SK-N-SH treated with all-trans-retinoic acid at 6 μM for 48 hours (cell line): ENCODE measurements around the gene LPIN1.

Source experiments
- ATAC-seq: fragments of 200-7000 bp; cut with Tn5 transposase; 3 replicates; pipeline ENCODE4 v1.9.1; 2020; ENCODE audit warnings: mild to moderate bottlenecking, moderate library complexity
- ARNTL ChIP-seq: fragments of 450-650 bp; formaldehyde crosslinking; IDR thresholded peaks from 2 replicates; pipeline ENCODE4 v1.5.0; 2020; ENCODE audit warnings: low read depth, mild to moderate bottlenecking, moderate library complexity, borderline replicate concordance
- ESRRG ChIP-seq: fragments of 250-450 bp; sonication (Bioruptor Pico); IDR thresholded peaks from 2 replicates; pipeline ENCODE4 v1.6.1; 2021; ENCODE audit warnings: mild to moderate bottlenecking
- GLIS3 ChIP-seq: fragments of 250-450 bp; sonication (Bioruptor Pico); IDR thresholded peaks from 2 replicates; pipeline ENCODE4 v1.5.0; 2020; ENCODE audit warnings: mild to moderate bottlenecking, moderate library complexity
- ISL1 ChIP-seq: fragments of 250-450 bp; sonication (Bioruptor Pico); IDR thresholded peaks from 2 replicates; pipeline ENCODE4 v2.1.2; 2022; ENCODE audit warnings: mild to moderate bottlenecking, moderate library complexity
- OSR1 ChIP-seq: fragments of 250-450 bp; sonication (Bioruptor Pico); IDR thresholded peaks from 2 replicates; pipeline ENCODE4 v1.8.0; 2022; ENCODE audit warnings: moderate library complexity, mild to moderate bottlenecking, inconsistent platforms
- PATZ1 ChIP-seq: fragments of 250-450 bp; sonication (Bioruptor Pico); IDR thresholded peaks from 2 replicates; pipeline ENCODE4 v1.8.0; 2020; ENCODE audit warnings: mild to moderate bottlenecking, moderate library complexity, borderline replicate concordance
- PPARA ChIP-seq: fragments of 250-450 bp; sonication (Bioruptor Pico); IDR thresholded peaks from 2 replicates; pipeline ENCODE4 v1.5.0; 2020; ENCODE audit warnings: mild to moderate bottlenecking, borderline replicate concordance
- RARB ChIP-seq: fragments of 250-450 bp; sonication (Bioruptor Pico); IDR thresholded peaks from 2 replicates; pipeline ENCODE4 v1.8.0; 2021; ENCODE audit warnings: mild to moderate bottlenecking, moderate library complexity
- SNAI2 ChIP-seq: fragments of 250-450 bp; sonication (Bioruptor Pico); IDR thresholded peaks from 2 replicates; pipeline ENCODE4 v1.5.0; 2020; ENCODE audit warnings: mild to moderate bottlenecking, moderate library complexity
- TCF4 ChIP-seq: fragments of 250-450 bp; sonication (Bioruptor Pico); IDR thresholded peaks from 2 replicates; pipeline ENCODE4 v1.8.0; 2021; ENCODE audit warnings: mild to moderate bottlenecking, moderate library complexity, borderline replicate concordance
- TOX ChIP-seq: fragments of 250-450 bp; sonication (Bioruptor Pico); IDR thresholded peaks from 2 replicates; pipeline ENCODE4 v1.8.0; 2021; ENCODE audit warnings: mild to moderate bottlenecking, moderate library complexity, borderline replicate concordance
- ZC3H10 ChIP-seq: fragments of 250-450 bp; sonication (Bioruptor Pico); IDR thresholded peaks from 2 replicates; pipeline ENCODE4 v1.5.1; 2021; ENCODE audit warnings: mild to moderate bottlenecking, moderate library complexity
- ZFP30 ChIP-seq: fragments of 450-650 bp; formaldehyde crosslinking; IDR thresholded peaks from 2 replicates; pipeline ENCODE4 v1.5.0; 2022; ENCODE audit warnings: mild to moderate bottlenecking, moderate library complexity
- ZNF565 ChIP-seq: fragments of 450-650 bp; formaldehyde crosslinking; conservative IDR thresholded peaks from 2 replicates; pipeline ENCODE4 v1.5.0; 2020; ENCODE audit warnings: low read depth, mild to moderate bottlenecking, moderate library complexity
- ZNF70 ChIP-seq: fragments of 450-650 bp; formaldehyde crosslinking; IDR thresholded peaks from 2 replicates; pipeline ENCODE4 v1.5.0; 2020; ENCODE audit warnings: mild to moderate bottlenecking, moderate library complexity
- ZNF8 ChIP-seq: fragments of 450-650 bp; formaldehyde crosslinking; IDR thresholded peaks from 2 replicates; pipeline ENCODE4 v1.5.0; 2020; ENCODE audit warnings: mild to moderate bottlenecking, moderate library complexity
- TF ChIP-seq, protein P1 (sequence below): fragments of 250-450 bp; sonication (Bioruptor Pico); IDR thresholded peaks from 2 replicates; pipeline ENCODE4 v1.5.0; 2020; ENCODE audit warnings: mild to moderate bottlenecking, moderate library complexity
- TF ChIP-seq, protein P2 (sequence below): fragments of 250-450 bp; sonication (Bioruptor Pico); IDR thresholded peaks from 2 replicates; pipeline ENCODE4 v1.5.1; 2020; ENCODE audit warnings: low read depth, mild to moderate bottlenecking, moderate library complexity
- TF ChIP-seq, protein P3 (sequence below): fragments of 250-450 bp; sonication (Bioruptor Pico); IDR thresholded peaks from 2 replicates; pipeline ENCODE4 v1.5.1; 2021; ENCODE audit warnings: mild to moderate bottlenecking, moderate library complexity
- TF ChIP-seq, protein P4 (sequence below): fragments of 250-450 bp; sonication (Bioruptor Pico); IDR thresholded peaks from 2 replicates; pipeline ENCODE4 v1.8.0; 2021; ENCODE audit warnings: low read depth, mild to moderate bottlenecking, moderate library complexity, borderline replicate concordance

LPIN1 gene

DNA sequence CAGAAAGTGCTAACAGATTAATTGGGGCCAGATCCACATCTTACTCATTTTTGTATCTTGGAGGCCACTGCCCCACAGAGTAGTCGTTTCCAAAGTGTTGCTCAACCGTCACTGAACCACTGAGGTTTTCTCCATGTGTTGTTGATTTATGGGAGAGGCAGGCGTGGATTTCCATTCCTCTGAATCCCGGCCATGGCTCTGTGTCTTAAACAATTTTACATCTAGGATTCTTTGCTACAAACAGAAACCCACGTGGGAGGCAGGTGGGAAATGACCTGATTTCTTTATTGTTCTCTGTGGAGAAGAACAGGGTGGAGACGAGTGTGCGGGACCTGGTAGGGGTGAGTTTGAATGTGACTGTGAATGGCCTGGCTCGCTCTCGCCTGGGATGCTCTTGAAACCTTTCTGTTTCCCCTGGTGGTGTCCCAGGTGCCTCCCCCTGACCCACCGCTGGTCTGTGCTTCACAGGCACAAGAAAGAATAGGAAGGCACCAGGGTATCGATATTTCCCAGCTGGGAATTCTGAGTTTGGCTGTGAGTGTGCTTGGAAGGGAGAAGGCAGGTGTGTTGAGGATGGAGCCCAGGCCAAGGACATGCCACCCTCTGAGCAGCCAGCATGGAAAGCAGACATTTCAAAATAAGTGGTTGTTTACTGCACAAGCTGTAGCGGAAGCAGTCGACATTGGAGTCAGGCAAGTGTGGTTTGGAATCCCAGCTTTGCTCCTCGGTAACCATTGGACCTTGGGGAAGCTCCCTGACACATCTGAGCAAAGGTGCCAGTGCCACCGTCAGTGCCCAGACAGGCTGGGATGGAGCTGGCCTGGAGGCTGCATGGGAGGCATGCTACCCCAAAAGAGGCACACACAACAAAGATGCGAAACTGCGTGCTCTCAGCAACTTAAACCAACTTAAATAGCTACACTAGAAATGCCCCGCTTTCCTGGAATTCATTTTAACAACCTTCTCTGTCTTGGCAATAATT is 50.0 kb downstream of the LPIN1 start:
- no peak for ATAC-seq
- TF ChIP-seq, protein P1, sequence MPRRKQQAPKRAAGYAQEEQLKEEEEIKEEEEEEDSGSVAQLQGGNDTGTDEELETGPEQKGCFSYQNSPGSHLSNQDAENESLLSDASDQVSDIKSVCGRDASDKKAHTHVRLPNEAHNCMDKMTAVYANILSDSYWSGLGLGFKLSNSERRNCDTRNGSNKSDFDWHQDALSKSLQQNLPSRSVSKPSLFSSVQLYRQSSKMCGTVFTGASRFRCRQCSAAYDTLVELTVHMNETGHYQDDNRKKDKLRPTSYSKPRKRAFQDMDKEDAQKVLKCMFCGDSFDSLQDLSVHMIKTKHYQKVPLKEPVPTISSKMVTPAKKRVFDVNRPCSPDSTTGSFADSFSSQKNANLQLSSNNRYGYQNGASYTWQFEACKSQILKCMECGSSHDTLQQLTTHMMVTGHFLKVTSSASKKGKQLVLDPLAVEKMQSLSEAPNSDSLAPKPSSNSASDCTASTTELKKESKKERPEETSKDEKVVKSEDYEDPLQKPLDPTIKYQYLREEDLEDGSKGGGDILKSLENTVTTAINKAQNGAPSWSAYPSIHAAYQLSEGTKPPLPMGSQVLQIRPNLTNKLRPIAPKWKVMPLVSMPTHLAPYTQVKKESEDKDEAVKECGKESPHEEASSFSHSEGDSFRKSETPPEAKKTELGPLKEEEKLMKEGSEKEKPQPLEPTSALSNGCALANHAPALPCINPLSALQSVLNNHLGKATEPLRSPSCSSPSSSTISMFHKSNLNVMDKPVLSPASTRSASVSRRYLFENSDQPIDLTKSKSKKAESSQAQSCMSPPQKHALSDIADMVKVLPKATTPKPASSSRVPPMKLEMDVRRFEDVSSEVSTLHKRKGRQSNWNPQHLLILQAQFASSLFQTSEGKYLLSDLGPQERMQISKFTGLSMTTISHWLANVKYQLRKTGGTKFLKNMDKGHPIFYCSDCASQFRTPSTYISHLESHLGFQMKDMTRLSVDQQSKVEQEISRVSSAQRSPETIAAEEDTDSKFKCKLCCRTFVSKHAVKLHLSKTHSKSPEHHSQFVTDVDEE (CRISPR knock-in tag) = no peak
- TF ChIP-seq ESRRG (no peak), OSR1 (CRISPR knock-in tag) (no peak), ZC3H10 (no peak), ZFP30 (CRISPR knock-in tag) (no peak), TCF4 (CRISPR knock-in tag) (no peak), ZNF8 (no peak), RARB (no peak), PPARA (no peak), ZNF565 (CRISPR knock-in tag) (no peak), ISL1 (no peak), TOX (CRISPR knock-in tag) (no peak), PATZ1 (CRISPR knock-in tag) (no peak), SNAI2 (no peak), ZNF70 (CRISPR knock-in tag) (no peak), ARNTL (CRISPR knock-in tag) (no peak)
- TF ChIP-seq, protein P2, sequence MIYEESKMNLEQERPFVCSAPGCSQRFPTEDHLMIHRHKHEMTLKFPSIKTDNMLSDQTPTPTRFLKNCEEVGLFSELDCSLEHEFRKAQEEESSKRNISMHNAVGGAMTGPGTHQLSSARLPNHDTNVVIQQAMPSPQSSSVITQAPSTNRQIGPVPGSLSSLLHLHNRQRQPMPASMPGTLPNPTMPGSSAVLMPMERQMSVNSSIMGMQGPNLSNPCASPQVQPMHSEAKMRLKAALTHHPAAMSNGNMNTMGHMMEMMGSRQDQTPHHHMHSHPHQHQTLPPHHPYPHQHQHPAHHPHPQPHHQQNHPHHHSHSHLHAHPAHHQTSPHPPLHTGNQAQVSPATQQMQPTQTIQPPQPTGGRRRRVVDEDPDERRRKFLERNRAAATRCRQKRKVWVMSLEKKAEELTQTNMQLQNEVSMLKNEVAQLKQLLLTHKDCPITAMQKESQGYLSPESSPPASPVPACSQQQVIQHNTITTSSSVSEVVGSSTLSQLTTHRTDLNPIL (CRISPR knock-in tag) = no peak
- TF ChIP-seq, protein P3, sequence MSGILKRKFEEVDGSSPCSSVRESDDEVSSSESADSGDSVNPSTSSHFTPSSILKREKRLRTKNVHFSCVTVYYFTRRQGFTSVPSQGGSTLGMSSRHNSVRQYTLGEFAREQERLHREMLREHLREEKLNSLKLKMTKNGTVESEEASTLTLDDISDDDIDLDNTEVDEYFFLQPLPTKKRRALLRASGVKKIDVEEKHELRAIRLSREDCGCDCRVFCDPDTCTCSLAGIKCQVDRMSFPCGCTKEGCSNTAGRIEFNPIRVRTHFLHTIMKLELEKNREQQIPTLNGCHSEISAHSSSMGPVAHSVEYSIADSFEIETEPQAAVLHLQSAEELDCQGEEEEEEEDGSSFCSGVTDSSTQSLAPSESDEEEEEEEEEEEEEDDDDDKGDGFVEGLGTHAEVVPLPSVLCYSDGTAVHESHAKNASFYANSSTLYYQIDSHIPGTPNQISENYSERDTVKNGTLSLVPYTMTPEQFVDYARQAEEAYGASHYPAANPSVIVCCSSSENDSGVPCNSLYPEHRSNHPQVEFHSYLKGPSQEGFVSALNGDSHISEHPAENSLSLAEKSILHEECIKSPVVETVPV = no peak
- TF ChIP-seq, protein P4, sequence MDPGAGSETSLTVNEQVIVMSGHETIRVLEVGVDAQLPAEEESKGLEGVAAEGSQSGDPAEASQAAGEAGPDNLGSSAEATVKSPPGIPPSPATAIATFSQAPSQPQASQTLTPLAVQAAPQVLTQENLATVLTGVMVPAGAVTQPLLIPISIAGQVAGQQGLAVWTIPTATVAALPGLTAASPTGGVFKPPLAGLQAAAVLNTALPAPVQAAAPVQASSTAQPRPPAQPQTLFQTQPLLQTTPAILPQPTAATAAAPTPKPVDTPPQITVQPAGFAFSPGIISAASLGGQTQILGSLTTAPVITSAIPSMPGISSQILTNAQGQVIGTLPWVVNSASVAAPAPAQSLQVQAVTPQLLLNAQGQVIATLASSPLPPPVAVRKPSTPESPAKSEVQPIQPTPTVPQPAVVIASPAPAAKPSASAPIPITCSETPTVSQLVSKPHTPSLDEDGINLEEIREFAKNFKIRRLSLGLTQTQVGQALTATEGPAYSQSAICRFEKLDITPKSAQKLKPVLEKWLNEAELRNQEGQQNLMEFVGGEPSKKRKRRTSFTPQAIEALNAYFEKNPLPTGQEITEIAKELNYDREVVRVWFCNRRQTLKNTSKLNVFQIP (CRISPR knock-in tag) = no peak

DNA sequence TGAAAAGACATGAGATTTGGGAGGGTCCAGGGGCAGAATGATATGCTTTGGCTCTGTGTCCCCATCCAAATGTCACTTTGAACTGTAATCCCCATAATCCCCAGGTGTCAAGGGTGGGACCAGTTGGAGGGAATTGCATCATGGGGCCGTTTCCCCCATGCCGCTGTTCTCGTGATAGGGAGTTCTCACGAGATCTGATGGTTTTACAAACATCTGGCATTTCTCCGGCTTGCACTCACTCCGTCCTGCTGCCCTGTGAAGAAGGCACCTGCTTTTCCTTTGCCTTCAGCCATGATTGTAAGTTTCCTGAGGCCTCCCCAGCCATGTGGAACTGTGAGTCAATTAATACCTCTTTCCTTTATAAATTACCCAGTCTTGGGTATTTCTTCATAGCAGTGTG is 51.4 kb downstream of the LPIN1 start:
- no peak for ATAC-seq
- TF ChIP-seq ZNF70 (CRISPR knock-in tag) = no peak
- no peak for TF ChIP-seq TCF4 (CRISPR knock-in tag)
- TF ChIP-seq, protein P2 (CRISPR knock-in tag) = no peak
- TF ChIP-seq, protein P3 = no peak
- TF ChIP-seq ZFP30 (CRISPR knock-in tag) = no peak
- no peak for TF ChIP-seq ESRRG
- TF ChIP-seq TOX (CRISPR knock-in tag) = no peak
- TF ChIP-seq PPARA = no peak
- no peak for TF ChIP-seq ZNF8
- TF ChIP-seq, protein P1 (CRISPR knock-in tag) = no peak
- TF ChIP-seq OSR1 (CRISPR knock-in tag) = no peak
- no peak for TF ChIP-seq GLIS3 (CRISPR knock-in tag)
- no peak for TF ChIP-seq ISL1
- no peak for TF ChIP-seq ZNF565 (CRISPR knock-in tag)
- TF ChIP-seq ZC3H10 = no peak
